ENCODE results near the gene SLC24A3. TPM values are rescaled to one million over a fixed set of nuclear protein-coding genes. Genes with fewer than 3 reads are reported as not detected.

SLC24A3 gene
- total RNA-seq, 1 experiment from 2014 or later, result not detected

DNA sequence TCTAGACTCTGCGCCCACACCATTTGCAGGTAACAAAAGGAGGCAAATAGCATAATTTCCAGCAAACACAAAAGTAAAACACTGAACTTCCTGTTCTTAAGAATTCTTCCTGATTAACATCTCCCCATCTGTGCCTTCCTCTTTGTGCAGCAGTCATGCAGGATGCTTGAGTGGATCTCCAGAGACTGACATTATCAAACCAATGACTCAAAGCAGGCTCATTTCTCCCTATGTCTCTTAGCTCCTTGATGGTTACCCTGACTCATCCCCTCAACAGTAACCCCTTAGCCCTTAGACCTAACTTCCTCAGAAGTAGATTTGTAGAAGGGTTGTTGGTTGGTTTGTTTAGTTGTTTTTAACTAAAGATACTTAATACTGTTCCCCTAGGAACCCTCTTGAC lies 408.6 kb downstream of the SLC24A3 start:
- Histone ChIP-seq H3K27me3 (ENCODE audit: insufficient read depth, low read depth) (peaks cover 39% of the 10 kb centered on the region), H3K4me2 (no peak overlapping the region), H3K79me2 (ENCODE audit: low read depth) (no peaks in the 10 kb centered on the region), H3K4me1 (replicated peaks; ENCODE audit: insufficient read depth) (no peaks in the 10 kb centered on the region), H4K20me1 (ENCODE audit: insufficient read depth) (no peaks in the 10 kb centered on the region), H3K9me3 (ENCODE audit: insufficient read depth, low read depth) (no peaks in the 10 kb centered on the region), H3F3A (ENCODE audit: insufficient read depth, low read depth) (no peaks in the 10 kb centered on the region), H3K4me3 (no peak overlapping the region), H3K36me3 (ENCODE audit: low read depth) (no peaks in the 10 kb centered on the region), H3K9me2 (ENCODE audit: insufficient read depth) (no peaks in the 10 kb centered on the region), H2AFZ (no peak overlapping the region), H3K27ac (no peak overlapping the region)
- CTCF ChIA-PET, result no interaction called here
- POLR2A ChIA-PET (ENCODE audit: unreplicated experiment), result no interaction called here
- BruUV-seq (replicated peaks), result no TSS peak
- no peak for DNase-seq
- TF ChIP-seq, protein P1, sequence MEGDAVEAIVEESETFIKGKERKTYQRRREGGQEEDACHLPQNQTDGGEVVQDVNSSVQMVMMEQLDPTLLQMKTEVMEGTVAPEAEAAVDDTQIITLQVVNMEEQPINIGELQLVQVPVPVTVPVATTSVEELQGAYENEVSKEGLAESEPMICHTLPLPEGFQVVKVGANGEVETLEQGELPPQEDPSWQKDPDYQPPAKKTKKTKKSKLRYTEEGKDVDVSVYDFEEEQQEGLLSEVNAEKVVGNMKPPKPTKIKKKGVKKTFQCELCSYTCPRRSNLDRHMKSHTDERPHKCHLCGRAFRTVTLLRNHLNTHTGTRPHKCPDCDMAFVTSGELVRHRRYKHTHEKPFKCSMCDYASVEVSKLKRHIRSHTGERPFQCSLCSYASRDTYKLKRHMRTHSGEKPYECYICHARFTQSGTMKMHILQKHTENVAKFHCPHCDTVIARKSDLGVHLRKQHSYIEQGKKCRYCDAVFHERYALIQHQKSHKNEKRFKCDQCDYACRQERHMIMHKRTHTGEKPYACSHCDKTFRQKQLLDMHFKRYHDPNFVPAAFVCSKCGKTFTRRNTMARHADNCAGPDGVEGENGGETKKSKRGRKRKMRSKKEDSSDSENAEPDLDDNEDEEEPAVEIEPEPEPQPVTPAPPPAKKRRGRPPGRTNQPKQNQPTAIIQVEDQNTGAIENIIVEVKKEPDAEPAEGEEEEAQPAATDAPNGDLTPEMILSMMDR (conservative IDR thresholded peaks at IDR 0.05), result no peak
- TF ChIP-seq EZH2 (IDR thresholded peaks at IDR 0.05; ENCODE audit: low read depth), result no peak
- intact Hi-C loops (cut with micrococcal nuclease; ENCODE audit: unreplicated experiment), result no loop called here

DNA sequence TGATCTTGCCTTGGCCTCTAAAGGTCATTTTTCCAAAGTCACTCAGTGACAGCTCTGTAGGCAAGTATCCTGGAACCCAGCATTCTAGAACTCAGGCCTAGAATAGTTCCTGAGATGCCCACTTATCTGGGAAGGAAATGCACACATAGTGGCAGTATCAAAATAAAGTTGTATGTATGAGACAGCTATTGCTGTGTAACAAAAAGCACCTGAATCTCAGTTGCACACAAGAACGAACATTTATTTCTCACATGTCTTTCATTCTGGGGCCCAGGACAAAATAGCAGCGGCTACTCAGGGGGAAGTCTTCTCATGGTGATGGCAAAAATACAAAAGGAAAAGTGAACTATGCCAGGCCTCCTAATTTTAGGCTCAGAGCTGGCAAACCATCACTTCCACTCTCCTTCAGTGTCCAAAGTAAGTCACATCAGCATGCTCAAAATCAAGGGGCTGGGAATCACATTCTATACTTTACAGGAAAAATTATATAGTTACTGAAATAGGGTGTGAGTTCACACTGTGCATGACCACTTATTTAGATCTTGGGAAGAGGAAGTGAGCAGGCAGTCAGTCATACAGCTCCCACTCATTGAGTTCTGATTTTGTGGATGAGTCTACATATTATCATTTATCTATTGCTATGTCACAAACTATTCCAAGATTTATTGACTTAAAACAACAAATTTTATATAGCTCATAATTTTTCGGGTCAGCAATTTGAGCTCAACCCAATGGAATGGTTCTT lies 412.0 kb downstream of the SLC24A3 start:
- BruUV-seq (replicated peaks), result no TSS peak
- intact Hi-C loops (cut with micrococcal nuclease; ENCODE audit: unreplicated experiment), result no loop called here
- ChIA-PET POLR2A (ENCODE audit: unreplicated experiment) (no interaction called here), CTCF (no interaction called here)
- Histone ChIP-seq H3K36me3 (ENCODE audit: low read depth) (no peaks in the 10 kb centered on the region), H3K9me3 (ENCODE audit: insufficient read depth, low read depth) (no peaks in the 10 kb centered on the region), H3K4me2 (no peak overlapping the region), H2AFZ (no peak overlapping the region), H3K27ac (no peak overlapping the region), H3K4me1 (replicated peaks; ENCODE audit: insufficient read depth) (no peaks in the 10 kb centered on the region), H3K4me3 (no peak overlapping the region), H3K27me3 (ENCODE audit: insufficient read depth, low read depth) (peaks cover 11% of the 10 kb centered on the region), H3K79me2 (ENCODE audit: low read depth) (no peaks in the 10 kb centered on the region), H3F3A (ENCODE audit: insufficient read depth, low read depth) (no peaks in the 10 kb centered on the region), H3K9me2 (ENCODE audit: insufficient read depth) (no peaks in the 10 kb centered on the region), H4K20me1 (ENCODE audit: insufficient read depth) (no peaks in the 10 kb centered on the region)
- no peak for DNase-seq
- TF ChIP-seq, protein P1 (conservative IDR thresholded peaks at IDR 0.05), result no peak
- no peak for TF ChIP-seq EZH2 (IDR thresholded peaks at IDR 0.05; ENCODE audit: low read depth)

DNA sequence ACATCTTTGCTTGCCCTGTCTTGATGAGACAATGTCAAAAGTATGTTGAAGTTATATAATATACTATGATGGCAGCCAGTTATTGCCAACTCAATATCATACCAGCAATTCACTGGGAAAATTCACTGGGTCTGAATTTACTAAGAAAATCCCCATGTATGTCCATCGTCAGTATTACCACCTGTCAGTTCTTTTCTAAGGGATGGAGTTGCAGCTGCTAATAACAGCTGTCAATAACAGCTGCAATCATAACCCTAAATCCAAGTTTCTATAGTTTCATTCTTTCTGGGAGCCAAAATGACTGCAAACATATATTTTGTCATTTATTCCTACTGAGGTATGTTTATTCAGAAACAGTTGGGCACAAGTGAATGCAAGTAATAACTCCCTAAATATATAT lies 413.0 kb downstream of the SLC24A3 start:
- no peak overlapping the region for H3K4me3 ChIP-seq
- ChIA-PET POLR2A (ENCODE audit: unreplicated experiment) (no interaction called here), CTCF (no interaction called here)
- DNase-seq, result no peak
- no TSS peak for BruUV-seq (replicated peaks)
- H3K27me3 ChIP-seq (ENCODE audit: insufficient read depth, low read depth), result peaks cover 6% of the 10 kb centered on the region
- H3K9me3 ChIP-seq (ENCODE audit: insufficient read depth, low read depth), result no peaks in the 10 kb centered on the region
- no peaks in the 10 kb centered on the region for H3F3A ChIP-seq (ENCODE audit: insufficient read depth, low read depth)
- no peaks in the 10 kb centered on the region for H3K9me2 ChIP-seq (ENCODE audit: insufficient read depth)
- H2AFZ ChIP-seq, result no peak overlapping the region
- intact Hi-C loops (cut with micrococcal nuclease; ENCODE audit: unreplicated experiment), result loop anchor here (5.0 kb wide), 1 partner anchor 612 kb away; no protein-coding TSS in a partner anchor
- TF ChIP-seq, protein P1 (conservative IDR thresholded peaks at IDR 0.05), result no peak
- no peaks in the 10 kb centered on the region for H3K4me1 ChIP-seq (replicated peaks; ENCODE audit: insufficient read depth)
- H3K4me2 ChIP-seq, result no peak overlapping the region
- H3K27ac ChIP-seq, result no peak overlapping the region
- no peaks in the 10 kb centered on the region for H3K36me3 ChIP-seq (ENCODE audit: low read depth)
- no peaks in the 10 kb centered on the region for H3K79me2 ChIP-seq (ENCODE audit: low read depth)
- H4K20me1 ChIP-seq (ENCODE audit: insufficient read depth), result no peaks in the 10 kb centered on the region

Measured in PC-9 (cell line).